ENCODE measurements around the gene TRO.

DNA sequence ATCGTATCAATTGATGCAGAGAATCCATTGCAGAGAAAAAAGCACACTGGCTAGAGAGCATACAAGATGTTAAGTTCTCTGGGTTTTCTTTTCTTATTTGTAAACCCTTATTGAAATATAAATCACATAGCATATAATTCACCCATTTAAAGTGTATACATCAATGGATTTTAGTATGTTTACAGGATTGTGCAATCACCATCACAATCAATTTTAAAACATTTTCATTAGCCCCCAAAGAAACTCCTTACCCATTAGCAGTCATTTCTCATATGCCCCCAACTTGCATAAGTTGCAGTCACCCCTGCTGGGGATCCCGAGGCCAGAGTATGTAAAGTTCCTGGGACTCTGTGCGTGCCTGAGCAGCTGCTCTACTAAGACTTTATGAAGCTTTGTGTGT, 34.9 kb upstream of the TRO start:
- TF ChIP-seq, protein P1, sequence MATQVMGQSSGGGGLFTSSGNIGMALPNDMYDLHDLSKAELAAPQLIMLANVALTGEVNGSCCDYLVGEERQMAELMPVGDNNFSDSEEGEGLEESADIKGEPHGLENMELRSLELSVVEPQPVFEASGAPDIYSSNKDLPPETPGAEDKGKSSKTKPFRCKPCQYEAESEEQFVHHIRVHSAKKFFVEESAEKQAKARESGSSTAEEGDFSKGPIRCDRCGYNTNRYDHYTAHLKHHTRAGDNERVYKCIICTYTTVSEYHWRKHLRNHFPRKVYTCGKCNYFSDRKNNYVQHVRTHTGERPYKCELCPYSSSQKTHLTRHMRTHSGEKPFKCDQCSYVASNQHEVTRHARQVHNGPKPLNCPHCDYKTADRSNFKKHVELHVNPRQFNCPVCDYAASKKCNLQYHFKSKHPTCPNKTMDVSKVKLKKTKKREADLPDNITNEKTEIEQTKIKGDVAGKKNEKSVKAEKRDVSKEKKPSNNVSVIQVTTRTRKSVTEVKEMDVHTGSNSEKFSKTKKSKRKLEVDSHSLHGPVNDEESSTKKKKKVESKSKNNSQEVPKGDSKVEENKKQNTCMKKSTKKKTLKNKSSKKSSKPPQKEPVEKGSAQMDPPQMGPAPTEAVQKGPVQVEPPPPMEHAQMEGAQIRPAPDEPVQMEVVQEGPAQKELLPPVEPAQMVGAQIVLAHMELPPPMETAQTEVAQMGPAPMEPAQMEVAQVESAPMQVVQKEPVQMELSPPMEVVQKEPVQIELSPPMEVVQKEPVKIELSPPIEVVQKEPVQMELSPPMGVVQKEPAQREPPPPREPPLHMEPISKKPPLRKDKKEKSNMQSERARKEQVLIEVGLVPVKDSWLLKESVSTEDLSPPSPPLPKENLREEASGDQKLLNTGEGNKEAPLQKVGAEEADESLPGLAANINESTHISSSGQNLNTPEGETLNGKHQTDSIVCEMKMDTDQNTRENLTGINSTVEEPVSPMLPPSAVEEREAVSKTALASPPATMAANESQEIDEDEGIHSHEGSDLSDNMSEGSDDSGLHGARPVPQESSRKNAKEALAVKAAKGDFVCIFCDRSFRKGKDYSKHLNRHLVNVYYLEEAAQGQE (IDR thresholded peaks at IDR 0.05; ENCODE audit: insufficient read depth in 1 of 2, low read depth in 2 of 2, low read length in 2 of 2), result no peak
- TF ChIP-seq POLR2AphosphoS5 (IDR thresholded peaks at IDR 0.05; ENCODE audit: low read depth, low read length) (no peak), SIN3A (IDR thresholded peaks at IDR 0.05; ENCODE audit: borderline replicate concordance, insufficient read depth, low read length) (no peak), TAF1 (IDR thresholded peaks at IDR 0.05; ENCODE audit: borderline replicate concordance, insufficient read depth, low read length) (no peak), FOXP2 (optimal IDR thresholded peaks at IDR 0.05; ENCODE audit: borderline replicate concordance, extremely low read depth, extremely low read length, insufficient read depth) (no peak)

Measured in PFSK-1 (cell line).